ENCODE measurements around the gene EIF4E2.

- TF ChIP-seq CTCF (IDR thresholded peaks at IDR 0.05) (no peak), GABPB1 (CRISPR knock-in tag; IDR thresholded peaks at IDR 0.05) (no peak), MAX (CRISPR knock-in tag; IDR thresholded peaks at IDR 0.05) (no peak), E2F1 (CRISPR knock-in tag; IDR thresholded peaks at IDR 0.05) (no peak), NFYB (CRISPR knock-in tag; conservative IDR thresholded peaks at IDR 0.05; ENCODE audit: low read depth) (no peak)
Measured at GRCh38 chr2:232524771-232525170, 25.7 kb upstream of the EIF4E2 start.

Data from WTC11 (cell line).